Uterus (tissue), 4 donors: Measurements from ENCODE around the gene KLHL14. TPM values are rescaled to one million over a fixed set of nuclear protein-coding genes. Genes with fewer than 3 reads are reported as not detected.

Experiments
- DNase-seq, 2 donors: peaks; one replicate each; pipeline ENCODE4 v3.0.0-alpha.2; 2019 to 2020
- H3K27ac ChIP-seq, 2 donors: fragments of 200-600 bp; sonication (generic); 1 replicate in 1 of 2; 2 replicates in 1 of 2; pipeline ENCODE4 v1.5.1; 2016 to 2018
- H3K27me3 ChIP-seq, 2 donors: fragments of 200-600 bp; sonication (generic); one replicate each; pipeline ENCODE4 v1.5.1; 2018 to 2019; ENCODE audit warnings: control low read depth in 1 of 2
- H3K36me3 ChIP-seq, 2 donors: fragments of 200-600 bp; sonication (generic); one replicate each; pipeline ENCODE4 v1.5.1; 2019; ENCODE audit warnings: control low read depth in 1 of 2
- H3K4me1 ChIP-seq, 2 donors: fragments of 200-600 bp; sonication (generic); one replicate each; pipeline ENCODE4 v1.5.1; 2018 to 2019; ENCODE audit warnings: control low read depth in 1 of 2
- H3K4me3 ChIP-seq, 2 donors: fragments of 200-600 bp; sonication (generic); 1 replicate in 1 of 2; 2 replicates in 1 of 2; pipeline ENCODE4 v1.5.1; 2018 to 2019; ENCODE audit warnings: mild to moderate bottlenecking in 1 of 2
- H3K9me3 ChIP-seq, 2 donors: fragments of 200-600 bp; sonication (generic); one replicate each; pipeline ENCODE4 v1.5.1; 2019; ENCODE audit warnings: control low read depth in 1 of 2
- POLR2A ChIP-seq, 2 donors: fragments of 450-650 bp; IDR thresholded peaks; one replicate each; pipeline ENCODE4 v1.6.1; 2016; ENCODE audit warnings: antibody characterized with exemption in 2 of 2, mild to moderate bottlenecking in 1 of 2, moderate library complexity in 1 of 2
- intact Hi-C: fragments of 100-400 bp; cut with DNase I; formaldehyde crosslinking; loops from one replicate; pipeline ENCODE4 v1.15.1; 2023; ENCODE audit warnings: low total_unique reads
- total RNA-seq, 4 donors: library from RNA; depleted of rRNA in 3 of 4; stranded (reverse); fragments of >200 nt in 3 of 4; gene quantifications; one replicate each; pipeline versions ENCODE4 v1.1.0 to v1.2.4, GENCODE V29; 2014 to 2023
- TF ChIP-seq, protein P1 (sequence below), 4 experiments: fragments of 200-600 bp in 2 of 4; fragments of 450-650 bp in 2 of 4; sonication (generic) in 2 of 4; IDR thresholded peaks; one replicate each; pipeline ENCODE4 v1.5.1; 2016 to 2019; ENCODE audit warnings: antibody characterized with exemption in 4 of 4, mild to moderate bottlenecking in 2 of 4, moderate library complexity in 1 of 4
- donor health status: DM: yes; HTN: yes; CAD: no.

Gene KLHL14
- total RNA-seq = 1 to 10 TPM; 2.6 to 9.5 (median 3.0) TPM

DNA sequence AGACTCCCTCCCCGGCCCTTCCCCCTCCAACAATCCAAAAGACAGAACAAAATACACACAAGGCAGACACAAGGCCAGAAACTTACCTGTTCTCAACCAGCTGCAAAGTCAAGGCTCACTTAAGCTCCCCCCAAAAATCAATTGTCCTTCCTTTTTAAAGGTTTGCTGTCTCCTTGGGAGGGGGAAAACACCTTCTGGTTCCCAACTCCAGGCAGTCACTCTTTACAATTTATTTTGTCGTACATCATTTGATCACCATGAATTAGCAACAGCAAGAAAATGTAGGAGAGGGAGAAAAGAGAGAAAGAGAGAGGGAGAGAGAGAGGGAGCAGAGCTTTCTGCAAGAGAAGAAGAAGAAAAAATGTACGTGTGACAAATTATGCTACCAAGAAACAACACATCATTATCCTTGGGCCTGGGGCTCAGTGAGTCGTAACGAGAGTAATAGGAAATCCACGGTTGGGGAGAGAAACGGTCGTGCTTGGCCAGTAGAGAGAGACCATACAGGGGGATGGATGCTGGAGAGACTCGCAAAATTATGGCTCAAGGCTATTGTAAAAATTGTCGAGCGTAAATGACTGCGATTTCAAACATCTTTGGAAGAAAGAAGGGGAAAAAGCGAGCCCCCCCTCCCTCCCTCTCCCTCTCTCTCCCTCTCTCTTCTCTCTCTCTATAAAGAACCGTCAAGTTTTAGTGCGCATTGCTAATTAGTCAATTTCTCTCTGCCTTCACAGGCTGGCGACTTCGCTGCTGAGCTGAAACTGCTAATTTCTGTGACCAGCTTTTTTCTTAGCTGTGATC, at the start of gene KLHL14:
Gene KLHL14, minus strand, starts transcription at position 443 of the 801 bp plus-strand sequence. CDS start 2,432 bp downstream, outside the sequence.
- intact Hi-C loops = no loop called here
- DNase-seq = no peak
- Histone ChIP-seq H3K4me3 (peak within 1 kb of the TSS; percentile 33 to 36), H3K36me3 (no peaks in the 10 kb centered on the region), H3K27ac (peak within 1 kb of the TSS in 1 of 2 donors; percentile 65), H3K4me1 (peaks cover 0 to 14% of the 10 kb centered on the region in 2 donors), H3K9me3 (no peaks in the 10 kb centered on the region), H3K27me3 (no peaks in the 10 kb centered on the region)
- TF ChIP-seq POLR2A (IDR thresholded peaks at IDR 0.05) = no peak
- TF ChIP-seq, protein P1, sequence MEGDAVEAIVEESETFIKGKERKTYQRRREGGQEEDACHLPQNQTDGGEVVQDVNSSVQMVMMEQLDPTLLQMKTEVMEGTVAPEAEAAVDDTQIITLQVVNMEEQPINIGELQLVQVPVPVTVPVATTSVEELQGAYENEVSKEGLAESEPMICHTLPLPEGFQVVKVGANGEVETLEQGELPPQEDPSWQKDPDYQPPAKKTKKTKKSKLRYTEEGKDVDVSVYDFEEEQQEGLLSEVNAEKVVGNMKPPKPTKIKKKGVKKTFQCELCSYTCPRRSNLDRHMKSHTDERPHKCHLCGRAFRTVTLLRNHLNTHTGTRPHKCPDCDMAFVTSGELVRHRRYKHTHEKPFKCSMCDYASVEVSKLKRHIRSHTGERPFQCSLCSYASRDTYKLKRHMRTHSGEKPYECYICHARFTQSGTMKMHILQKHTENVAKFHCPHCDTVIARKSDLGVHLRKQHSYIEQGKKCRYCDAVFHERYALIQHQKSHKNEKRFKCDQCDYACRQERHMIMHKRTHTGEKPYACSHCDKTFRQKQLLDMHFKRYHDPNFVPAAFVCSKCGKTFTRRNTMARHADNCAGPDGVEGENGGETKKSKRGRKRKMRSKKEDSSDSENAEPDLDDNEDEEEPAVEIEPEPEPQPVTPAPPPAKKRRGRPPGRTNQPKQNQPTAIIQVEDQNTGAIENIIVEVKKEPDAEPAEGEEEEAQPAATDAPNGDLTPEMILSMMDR (IDR thresholded peaks at IDR 0.05) = no peak

GRCh38 chr18:32822197-32822596, 49.4 kb upstream of the KLHL14 start:
- no peak overlapping the region for H3K27ac ChIP-seq
- DNase-seq = no peak
- H3K9me3 ChIP-seq = no peaks in the 10 kb centered on the region
- H3K27me3 ChIP-seq = no peaks in the 10 kb centered on the region
- H3K4me3 ChIP-seq = no peak overlapping the region
- intact Hi-C loops = no loop called here
- H3K4me1 ChIP-seq = no peaks in the 10 kb centered on the region
- H3K36me3 ChIP-seq = no peaks in the 10 kb centered on the region
- no peak for TF ChIP-seq POLR2A (IDR thresholded peaks at IDR 0.05)
- TF ChIP-seq, protein P1 (IDR thresholded peaks at IDR 0.05) = no peak

- Histone ChIP-seq H3K27ac (no peak overlapping the region), H3K36me3 (no peaks in the 10 kb centered on the region), H3K4me1 (no peaks in the 10 kb centered on the region), H3K27me3 (no peaks in the 10 kb centered on the region), H3K9me3 (no peaks in the 10 kb centered on the region), H3K4me3 (no peak overlapping the region)
- no peak for DNase-seq
- intact Hi-C loops = no loop called here
- TF ChIP-seq, protein P1 (IDR thresholded peaks at IDR 0.05) = no peak
- TF ChIP-seq POLR2A (IDR thresholded peaks at IDR 0.05) = no peak
Observed at GRCh38 chr18:32815881-32816280, 43.1 kb upstream of the KLHL14 start.

DNA sequence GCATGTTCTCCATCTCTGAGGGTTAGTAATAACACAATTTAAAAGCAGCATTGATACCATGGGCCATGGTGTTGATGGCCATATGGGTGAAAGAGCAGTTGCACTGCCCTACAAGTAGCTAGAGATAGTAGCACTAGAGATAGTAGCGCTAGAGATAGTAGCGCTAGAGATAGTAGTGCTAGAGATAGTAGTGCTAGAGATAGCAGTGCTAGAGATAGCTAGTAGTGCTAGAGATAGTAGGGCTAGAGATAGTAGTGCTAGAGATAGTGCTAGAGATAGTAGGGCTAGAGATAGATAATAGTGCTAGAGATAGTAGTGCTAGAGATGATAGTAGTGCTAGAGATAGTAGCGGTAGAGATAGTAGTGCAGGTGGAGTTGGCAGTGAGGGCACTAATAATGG, 39.5 kb upstream of the KLHL14 start:
- no peak for DNase-seq
- Histone ChIP-seq H3K9me3 (no peaks in the 10 kb centered on the region), H3K4me1 (no peaks in the 10 kb centered on the region), H3K36me3 (no peaks in the 10 kb centered on the region), H3K27me3 (no peaks in the 10 kb centered on the region), H3K27ac (no peak overlapping the region), H3K4me3 (no peak overlapping the region)
- intact Hi-C loops = no loop called here
- TF ChIP-seq, protein P1 (IDR thresholded peaks at IDR 0.05) = no peak
- no peak for TF ChIP-seq POLR2A (IDR thresholded peaks at IDR 0.05)

DNA sequence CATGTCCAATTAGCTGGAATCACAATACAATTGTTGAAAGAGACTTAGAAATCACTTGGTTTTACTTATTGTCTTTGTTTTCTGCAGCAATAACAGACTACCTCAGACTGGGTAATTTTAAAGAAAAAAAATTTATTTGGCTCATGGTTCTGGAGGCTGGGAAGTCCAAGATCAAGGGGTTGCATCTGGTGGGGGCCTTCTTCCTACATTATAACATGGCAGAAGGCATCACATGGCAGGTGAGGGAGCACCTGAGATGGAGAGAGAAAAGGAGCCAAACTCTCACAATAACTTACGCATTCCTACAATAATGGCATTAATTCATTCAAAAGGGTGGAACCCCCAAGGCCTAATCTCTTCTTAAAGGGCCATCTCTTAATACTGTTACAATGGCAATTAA, 37.5 kb upstream of the KLHL14 start:
- Histone ChIP-seq H3K27ac (no peak overlapping the region), H3K36me3 (no peaks in the 10 kb centered on the region)
- intact Hi-C loops = no loop called here

More for the DNA sequence above, 37.5 kb upstream of the KLHL14 start:
- Histone ChIP-seq H3K9me3 (no peaks in the 10 kb centered on the region), H3K27me3 (no peaks in the 10 kb centered on the region), H3K4me1 (no peaks in the 10 kb centered on the region), H3K4me3 (no peak overlapping the region)
- TF ChIP-seq, protein P1 (IDR thresholded peaks at IDR 0.05) = no peak
- TF ChIP-seq POLR2A (IDR thresholded peaks at IDR 0.05) = no peak
- no peak for DNase-seq
